ACC112 (cell line): ENCODE data around the gene LRRC42.
"Not testable (repeated sequence)": the region's sequence is repeated elsewhere in the genome, so short reads cannot be mapped to it uniquely, and the experiment has no call there.

Experiments
- H2AFZ ChIP-seq: fragments of 200-600 bp; sonication (generic); one replicate; pipeline ENCODE4 v1.6.0; 2017; ENCODE audit warnings: antibody characterized with exemption, low read length; ENCODE audit not compliant: unreplicated experiment
- H3K27ac ChIP-seq: fragments of 200-600 bp; sonication (generic); 2 replicates; pipeline ENCODE4 v1.5.1; 2014; ENCODE audit warnings: low read depth, mild to moderate bottlenecking, antibody characterized with exemption, low read length, moderate library complexity
- H3K27me3 ChIP-seq: fragments of 200-600 bp; sonication (generic); 2 replicates; pipeline ENCODE4 v1.6.1; 2014; ENCODE audit warnings: mild to moderate bottlenecking, antibody characterized with exemption, low read length, moderate library complexity, mixed read lengths; ENCODE audit not compliant: insufficient read depth
- H3K36me3 ChIP-seq: fragments of 200-600 bp; sonication (generic); 2 replicates; pipeline ENCODE4 v1.6.1; 2016; ENCODE audit warnings: mild to moderate bottlenecking, antibody characterized with exemption, low read length, moderate library complexity, mixed read lengths; ENCODE audit not compliant: insufficient read depth
- H3K4me1 ChIP-seq: fragments of 200-600 bp; sonication (generic); one replicate; pipeline ENCODE4 v1.6.1; 2016; ENCODE audit warnings: low read length, mixed read lengths; ENCODE audit not compliant: insufficient read depth, unreplicated experiment, control insufficient read depth
- H3K4me3 ChIP-seq: fragments of 200-600 bp; sonication (generic); 2 replicates; pipeline ENCODE4 v1.5.1; 2014; ENCODE audit warnings: mild to moderate bottlenecking, low read depth, low read length
- H3K79me2 ChIP-seq: fragments of 200-600 bp; sonication (generic); one replicate; pipeline ENCODE4 v1.6.0; 2016; ENCODE audit warnings: low read length; ENCODE audit not compliant: control insufficient read depth, unreplicated experiment, insufficient read depth

The LRRC42 gene

GRCh38 chr1:53992085-53992874 lies 46.1 kb downstream of the LRRC42 start:
- Histone ChIP-seq H3K4me3 (no peak overlapping the region), H3K27me3 (no peaks in the 10 kb centered on the region), H3K4me1 (no peaks in the 10 kb centered on the region), H2AFZ (no peak overlapping the region), H3K36me3 (no peaks in the 10 kb centered on the region), H3K27ac (no peak overlapping the region), H3K79me2 (no peaks in the 10 kb centered on the region)

GRCh38 chr1:53994516-53994915 lies 48.4 kb downstream of the LRRC42 start:
- H2AFZ ChIP-seq, H3K36me3 ChIP-seq, H3K79me2 ChIP-seq, H3K27me3 ChIP-seq, H3K4me1 ChIP-seq, H3K4me3 ChIP-seq, H3K27ac ChIP-seq: not testable (repeated sequence)

GRCh38 chr1:53995683-53996082 lies 49.5 kb downstream of the LRRC42 start:
- Histone ChIP-seq H3K79me2 (no peaks in the 10 kb centered on the region), H2AFZ (no peak overlapping the region), H3K27me3 (no peaks in the 10 kb centered on the region), H3K27ac (no peak overlapping the region), H3K4me3 (no peak overlapping the region), H3K36me3 (no peaks in the 10 kb centered on the region), H3K4me1 (no peaks in the 10 kb centered on the region)

- H3K27ac ChIP-seq = no peak overlapping the region
- no peak overlapping the region for H2AFZ ChIP-seq
- no peaks in the 10 kb centered on the region for H3K79me2 ChIP-seq
- no peaks in the 10 kb centered on the region for H3K27me3 ChIP-seq
- no peak overlapping the region for H3K4me3 ChIP-seq
- no peaks in the 10 kb centered on the region for H3K4me1 ChIP-seq
- no peaks in the 10 kb centered on the region for H3K36me3 ChIP-seq
These were observed 52.1 kb downstream of the LRRC42 start for GRCh38 chr1:53998223-53998622.

GRCh38 chr1:53999920-54000319 lies 53.8 kb downstream of the LRRC42 start:
- Histone ChIP-seq H3K27ac (no peak overlapping the region), H3K79me2 (no peaks in the 10 kb centered on the region), H3K4me1 (no peaks in the 10 kb centered on the region), H2AFZ (no peak overlapping the region), H3K27me3 (no peaks in the 10 kb centered on the region), H3K4me3 (no peak overlapping the region), H3K36me3 (no peaks in the 10 kb centered on the region)

- H3K4me3 ChIP-seq = no peak overlapping the region
These were observed 55.4 kb downstream of the LRRC42 start for GRCh38 chr1:54001591-54001990.

GRCh38 chr1:54002544-54003248 lies 56.5 kb downstream of the LRRC42 start:
- no peak overlapping the region for H3K27ac ChIP-seq
- H3K36me3 ChIP-seq = no peaks in the 10 kb centered on the region
- no peaks in the 10 kb centered on the region for H3K4me1 ChIP-seq
- H3K4me3 ChIP-seq = no peak overlapping the region
- H3K27me3 ChIP-seq = peaks cover 7% of the 10 kb centered on the region
- no peaks in the 10 kb centered on the region for H3K79me2 ChIP-seq
- H2AFZ ChIP-seq = no peak overlapping the region

More at GRCh38 chr1:54001591-54001990, 55.4 kb downstream of the LRRC42 start:
- H3K4me1 ChIP-seq = no peaks in the 10 kb centered on the region
- no peak overlapping the region for H3K27ac ChIP-seq
- H3K36me3 ChIP-seq = no peaks in the 10 kb centered on the region
- H3K27me3 ChIP-seq = peaks cover 4% of the 10 kb centered on the region; the same call in 1 of the 2 replicates
- no peak overlapping the region for H2AFZ ChIP-seq
- no peaks in the 10 kb centered on the region for H3K79me2 ChIP-seq

GRCh38 chr1:54003249-54003646 lies 57.1 kb downstream of the LRRC42 start:
- H3K27me3 ChIP-seq = peaks cover 12% of the 10 kb centered on the region
- no peak overlapping the region for H3K27ac ChIP-seq
- no peak overlapping the region for H2AFZ ChIP-seq
- no peaks in the 10 kb centered on the region for H3K4me1 ChIP-seq
- no peaks in the 10 kb centered on the region for H3K79me2 ChIP-seq
- no peak overlapping the region for H3K4me3 ChIP-seq
- H3K36me3 ChIP-seq = no peaks in the 10 kb centered on the region

- H3K79me2 ChIP-seq, H3K4me1 ChIP-seq, H2AFZ ChIP-seq, H3K27ac ChIP-seq, H3K36me3 ChIP-seq, H3K4me3 ChIP-seq: not testable (repeated sequence)
- peaks cover 18% of the 10 kb centered on the region for H3K27me3 ChIP-seq
These were observed 57.8 kb downstream of the LRRC42 start for GRCh38 chr1:54003750-54004480.

- no peaks in the 10 kb centered on the region for H3K4me1 ChIP-seq
- no peaks in the 10 kb centered on the region for H3K79me2 ChIP-seq
- peaks cover 23% of the 10 kb centered on the region for H3K27me3 ChIP-seq
- no peak overlapping the region for H3K27ac ChIP-seq
- H2AFZ ChIP-seq = no peak overlapping the region
- H3K4me3 ChIP-seq = no peak overlapping the region
- no peaks in the 10 kb centered on the region for H3K36me3 ChIP-seq
These were observed 58.4 kb downstream of the LRRC42 start for GRCh38 chr1:54004481-54005049.
